ENCODE results near the gene KCNK18.

The KCNK18 gene

GRCh38 chr10:117250411-117250810 lies 53.1 kb downstream of the KCNK18 start:
- no peak for DNase-seq (ENCODE audit: low read depth in 4 of 4, low spot score in 1 of 4)

GRCh38 chr10:117253908-117254307 lies 56.6 kb downstream of the KCNK18 start:
- DNase-seq (ENCODE audit: low read depth in 4 of 4, low spot score in 1 of 4): no peak

- DNase-seq (ENCODE audit: low read depth in 4 of 4, low spot score in 1 of 4): no peak
These were observed 57.0 kb downstream of the KCNK18 start for GRCh38 chr10:117254338-117254737.

GRCh38 chr10:117254774-117255735 lies 57.8 kb downstream of the KCNK18 start:
- DNase-seq (ENCODE audit: low read depth in 4 of 4, low spot score in 1 of 4): no peak

GRCh38 chr10:117255835-117256460 lies 58.7 kb downstream of the KCNK18 start:
- DNase-seq (ENCODE audit: low read depth in 4 of 4, low spot score in 1 of 4): no peak

GRCh38 chr10:117256910-117257309 lies 59.6 kb downstream of the KCNK18 start:
- no peak for DNase-seq (ENCODE audit: low read depth in 4 of 4, low spot score in 1 of 4)

- DNase-seq (ENCODE audit: low read depth in 4 of 4, low spot score in 1 of 4): no peak
These were observed 60.4 kb downstream of the KCNK18 start for GRCh38 chr10:117257721-117258120.

- no peak for DNase-seq (ENCODE audit: low read depth in 4 of 4, low spot score in 1 of 4)
These were observed 62.0 kb downstream of the KCNK18 start for GRCh38 chr10:117259279-117259678.
